GM18502 (cell line): Measurements from ENCODE around the gene SFXN5.

Experiments
- ATAC-seq: cut with Tn5 transposase; IDR thresholded peaks from one replicate; pipeline ENCODE4 v1.9.1; 2021; ENCODE audit warnings: mild to moderate bottlenecking; ENCODE audit not compliant: unreplicated experiment, poor library complexity

The SFXN5 gene

GRCh38 chr2:72999729-73000725 lies 71.5 kb downstream of the SFXN5 start:
- ATAC-seq: no peak

- ATAC-seq: no peak
Measured at GRCh38 chr2:72998724-72999123, 72.8 kb downstream of the SFXN5 start.

- ATAC-seq: no peak
Measured at GRCh38 chr2:72998234-72998651, 73.3 kb downstream of the SFXN5 start.

GRCh38 chr2:72996117-72996502 lies 75.4 kb downstream of the SFXN5 start:
- ATAC-seq: no peak

DNA sequence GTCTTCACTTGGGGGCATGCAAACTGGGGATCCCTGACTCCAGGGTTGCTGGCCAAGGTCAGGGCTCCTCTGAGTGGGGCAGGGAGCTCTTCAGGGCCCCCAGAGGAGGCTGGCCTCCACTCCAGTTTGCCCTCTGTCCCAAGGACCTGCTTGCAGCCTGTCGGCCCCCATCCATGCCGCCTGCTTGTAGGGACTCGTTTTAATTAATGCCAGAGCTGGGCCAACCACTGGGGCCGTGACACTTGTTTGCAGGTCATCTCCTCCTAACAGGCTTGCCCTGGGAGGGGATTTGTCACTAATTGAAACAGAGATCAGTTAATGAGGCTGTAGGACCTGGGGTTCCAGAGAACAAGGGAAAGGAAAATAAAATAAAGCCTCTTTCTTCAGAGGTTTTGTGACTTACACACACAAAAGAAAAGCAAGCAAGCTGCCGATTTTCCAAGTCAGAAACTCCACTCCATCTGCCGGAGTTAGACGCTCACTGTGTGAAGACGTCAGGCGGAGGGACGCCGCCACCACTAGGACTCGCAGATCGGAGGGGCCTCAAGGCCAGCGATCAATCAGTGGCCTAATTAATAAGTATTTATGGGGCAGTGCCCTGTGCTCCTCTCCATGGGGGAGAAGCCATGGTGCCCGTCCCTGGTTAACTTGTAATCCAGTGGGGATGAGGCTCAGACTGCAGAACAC lies 75.9 kb downstream of the SFXN5 start:
- ATAC-seq: no peak

- no peak for ATAC-seq
Measured at GRCh38 chr2:72994991-72995380, 76.5 kb downstream of the SFXN5 start.

GRCh38 chr2:72994282-72994990 lies 77.1 kb downstream of the SFXN5 start:
- no peak for ATAC-seq

DNA sequence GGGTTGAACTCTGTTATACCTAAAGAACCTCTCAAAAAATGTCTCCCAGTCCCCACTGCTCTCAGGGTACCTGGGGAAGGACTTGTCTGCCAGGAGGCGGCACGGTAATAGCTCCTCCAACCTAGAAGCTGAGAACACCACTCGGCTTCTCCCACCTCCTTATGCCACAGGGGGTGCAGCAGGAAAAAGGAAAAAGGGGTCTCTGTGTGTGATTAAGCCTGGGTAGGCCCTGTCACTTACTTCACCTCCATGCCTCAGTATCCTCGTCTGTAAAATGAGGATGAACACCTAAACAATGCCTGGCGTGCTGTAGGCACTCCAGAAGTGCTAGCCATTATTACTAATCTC lies 77.6 kb downstream of the SFXN5 start:
- ATAC-seq: no peak

GRCh38 chr2:72993147-72993932 lies 78.2 kb downstream of the SFXN5 start:
- no peak for ATAC-seq

- ATAC-seq: no peak
Measured at GRCh38 chr2:72992734-72993102, 78.8 kb downstream of the SFXN5 start.

- no peak for ATAC-seq
Measured at GRCh38 chr2:72991980-72992733, 79.4 kb downstream of the SFXN5 start.

DNA sequence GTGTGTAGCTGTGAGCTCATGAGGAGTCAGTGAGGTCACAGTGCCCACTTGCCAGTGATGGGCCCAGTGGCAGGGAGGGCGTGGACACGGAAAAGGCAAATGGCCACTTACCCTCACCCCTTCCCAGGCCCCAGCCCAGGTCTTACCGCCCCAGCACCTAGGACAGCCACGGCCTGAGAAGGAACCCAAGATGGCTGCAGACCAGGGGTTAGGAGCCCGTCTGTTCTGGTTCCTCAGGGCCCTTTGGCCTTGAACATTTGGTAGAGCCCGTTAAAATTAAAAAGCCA lies 80.1 kb downstream of the SFXN5 start:
- no peak for ATAC-seq

- ATAC-seq: no peak
Measured at GRCh38 chr2:72990695-72991438, 80.6 kb downstream of the SFXN5 start.

DNA sequence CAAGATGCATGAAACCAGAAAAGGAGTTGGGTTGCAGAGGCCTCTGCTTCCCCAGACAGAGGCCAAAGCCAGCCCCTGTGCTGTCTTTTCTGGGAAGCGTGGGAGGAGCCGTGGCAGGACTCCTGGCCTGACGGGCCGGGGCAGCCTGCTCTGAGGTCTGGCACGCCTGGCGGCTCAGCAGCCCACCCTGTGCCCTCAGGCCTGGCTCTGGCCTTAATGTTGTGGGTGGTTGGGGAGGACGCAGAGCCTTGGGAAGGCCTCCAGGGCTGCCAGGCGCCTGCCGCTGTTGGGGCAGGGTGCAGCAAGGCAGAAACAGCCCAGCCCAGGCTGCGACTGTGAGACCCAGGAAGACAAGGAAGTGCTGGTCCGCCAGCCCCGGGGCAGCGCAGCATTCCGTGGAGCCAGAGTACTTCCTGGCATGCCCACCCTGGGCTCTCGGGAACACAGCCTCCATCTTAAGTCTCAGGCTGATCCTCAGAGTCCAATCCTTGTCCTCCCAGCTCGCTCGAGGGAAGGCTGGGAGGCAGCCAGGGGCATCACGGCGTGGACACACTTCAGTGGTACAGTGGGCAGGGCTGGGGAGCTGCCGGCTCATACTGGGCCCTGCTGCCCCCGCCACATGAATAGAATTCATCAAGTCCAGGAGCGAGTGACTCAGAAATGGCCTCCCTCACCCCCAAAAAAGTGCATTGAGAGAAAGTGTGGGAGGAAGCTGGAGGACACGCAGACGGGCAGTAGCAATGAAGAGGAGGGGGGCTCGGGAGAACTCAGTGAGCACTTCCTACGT lies 81.5 kb downstream of the SFXN5 start:
- ATAC-seq: no peak

DNA sequence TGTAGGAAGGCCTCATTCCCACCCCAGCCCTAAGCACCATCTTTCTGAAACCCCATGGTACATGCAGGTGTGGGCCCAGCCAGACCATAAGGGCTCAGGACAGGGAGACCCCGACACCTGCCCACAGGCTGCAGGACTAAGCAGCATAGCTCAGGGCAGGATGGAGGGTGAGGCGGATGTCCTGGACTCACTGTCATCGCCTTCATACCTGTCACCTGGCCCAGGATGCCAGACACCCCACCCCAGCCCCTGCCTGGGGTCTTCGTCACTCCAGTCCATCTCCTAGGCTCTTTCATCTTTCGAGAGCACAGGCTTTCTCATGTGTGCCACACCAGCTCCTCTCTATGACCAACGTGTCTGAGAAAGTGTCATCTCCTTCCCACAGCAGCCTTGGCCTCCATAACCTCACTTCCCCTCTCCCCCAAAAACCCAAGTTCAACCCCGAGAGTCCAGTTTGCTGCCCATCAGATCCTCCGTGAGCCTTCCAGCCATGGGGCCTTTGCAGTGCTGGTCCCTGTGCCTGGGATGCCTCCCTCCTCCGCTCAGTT lies 82.7 kb downstream of the SFXN5 start:
- no peak for ATAC-seq

DNA sequence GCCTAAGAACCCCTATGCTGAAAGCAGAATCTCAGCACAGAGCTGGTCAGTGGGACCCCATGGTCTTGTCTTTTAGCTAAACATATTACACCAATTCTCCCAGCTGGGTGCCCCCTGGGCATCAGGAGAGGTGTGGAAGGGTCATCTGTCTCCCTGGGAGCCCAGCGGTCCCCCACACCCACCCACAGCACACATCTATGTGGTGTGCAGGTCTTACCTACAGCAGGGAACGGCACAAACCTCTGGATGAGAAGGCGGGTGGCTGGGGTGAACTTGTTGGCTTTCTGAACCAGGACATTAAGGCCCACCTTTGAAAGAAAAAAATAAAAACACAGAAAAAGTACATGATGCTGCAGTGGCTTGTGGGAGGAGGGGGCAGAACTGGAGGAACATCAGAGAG lies 83.5 kb downstream of the SFXN5 start:
- ATAC-seq: no peak

GRCh38 chr2:72985891-72986683 lies 85.4 kb downstream of the SFXN5 start:
- ATAC-seq: no peak
